H1 (cell line): Measurements from ENCODE around the gene TBCE. TPM values are rescaled to one million over a fixed set of nuclear protein-coding genes. Genes with fewer than 3 reads are reported as not detected.

ENCODE experiments used
- TAF1 ChIP-seq: IDR thresholded peaks from 2 replicates; pipeline ENCODE4 v1.6.1; 2011; ENCODE audit warnings: mild to moderate bottlenecking, low read depth, low read length
- polyA plus RNA-seq, 7 experiments: library from polyadenylated mRNA; depleted of rRNA in 3 of 7; stranded (reverse) in 5 of 7; unstranded in 2 of 7; fragments of >200 nt in 5 of 7; fragments of 200-250 nt in 2 of 7; gene quantifications; 1 replicate in 5 of 7; 2 replicates in 1 of 7; 4 replicates in 1 of 7; pipeline versions ENCODE4 v1.2.1 to v1.2.3, GENCODE V29; 2011 to 2013; ENCODE audit warnings: missing spikeins in 2 of 7, mixed read lengths in 2 of 7
- total RNA-seq: library from RNA; stranded (reverse); fragmentation: NEBNext Ultra II Directional; extraction: Animal tissue kit (Norgen Biotek cat#: 25700); gene quantifications from 2 replicates; pipeline ENCODE4 v1.2.1, GENCODE V29; 2021

Gene TBCE
- total and polyA plus RNA-seq, 2 of the 8 experiments (the other 6 are each of a cell fraction or from before 2014, with no cell fraction given): 22.7 to 42.9 TPM

GRCh38 chr1:235410467-235410866, 43.2 kb downstream of the TBCE start (continued):
- no peak for TF ChIP-seq TAF1
